GM21528 (cell line): ENCODE data around the gene CITED2.
A peak's percentile ranks its signal among the peaks of the same experiment; 100 is the strongest.

ENCODE experiments used
- ATAC-seq: cut with Tn5 transposase; IDR thresholded peaks from one replicate; pipeline ENCODE4 v1.9.1; 2021; ENCODE audit warnings: mild to moderate bottlenecking, moderate library complexity; ENCODE audit not compliant: unreplicated experiment, low FRiP score

CITED2 gene

GRCh38 chr6:139334806-139335446, 39.5 kb downstream of the CITED2 start:
- ATAC-seq, result no peak

GRCh38 chr6:139330826-139331500, 43.5 kb downstream of the CITED2 start:
- no peak for ATAC-seq

GRCh38 chr6:139330306-139330705, 44.1 kb downstream of the CITED2 start:
- ATAC-seq, result no peak

GRCh38 chr6:139329224-139329623, 45.2 kb downstream of the CITED2 start:
- ATAC-seq, result no peak

- ATAC-seq, result no peak
Observed at GRCh38 chr6:139327038-139327437, 47.4 kb downstream of the CITED2 start.

GRCh38 chr6:139325686-139326085, 48.8 kb downstream of the CITED2 start:
- no peak for ATAC-seq

GRCh38 chr6:139325125-139325524, 49.3 kb downstream of the CITED2 start:
- ATAC-seq, result peak; percentile 35

- no peak for ATAC-seq
Observed at GRCh38 chr6:139324301-139324555, 50.2 kb downstream of the CITED2 start.

- peak; percentile 44 for ATAC-seq
Observed at GRCh38 chr6:139323511-139324300, 50.7 kb downstream of the CITED2 start.
